Measurements from ENCODE around the gene MALRD1. TPM values are rescaled to one million over a fixed set of nuclear protein-coding genes. Genes with fewer than 3 reads are reported as not detected.

MALRD1 gene
- total and polyA plus RNA-seq, 10 donors: 0.06 to 1.6 (median 0.43) TPM

- no peak for DNase-seq
- TF ChIP-seq POLR2AphosphoS5 (IDR thresholded peaks at IDR 0.05): no peak
- no peaks in the 10 kb centered on the region for H3K4me1 ChIP-seq
- H3K4me3 ChIP-seq: no peak overlapping the region
- no peak overlapping the region for H3K27ac ChIP-seq
- intact Hi-C loops (cut with DNase I; ENCODE audit: low total_unique reads): no loop called here
- H3K36me3 ChIP-seq: no peaks in the 10 kb centered on the region
- H3K27me3 ChIP-seq (replicated peaks in 1 of 7): no peaks in the 10 kb centered on the region
- H3K9me3 ChIP-seq: peaks cover 0 to 37% (median 0%) of the 10 kb centered on the region in 8 donors
These were observed 34.1 kb upstream of the MALRD1 start for GRCh38 chr10:19014498-19014897.

- peaks cover 0 to 24% (median 0%) of the 10 kb centered on the region in 8 donors for H3K9me3 ChIP-seq
- no peak for DNase-seq
- no peaks in the 10 kb centered on the region for H3K27me3 ChIP-seq (replicated peaks in 1 of 7)
- intact Hi-C loops (cut with DNase I; ENCODE audit: low total_unique reads): no loop called here
- TF ChIP-seq POLR2A (IDR thresholded peaks at IDR 0.05): no peak
- no peak for TF ChIP-seq POLR2AphosphoS5 (IDR thresholded peaks at IDR 0.05)
- TF ChIP-seq CTCF (IDR thresholded peaks at IDR 0.05 in 8 of 11, conservative IDR thresholded peaks at IDR 0.05 in 3 of 11): no peak
- H3K27ac ChIP-seq: no peak overlapping the region
- no peaks in the 10 kb centered on the region for H3K4me1 ChIP-seq
- no peaks in the 10 kb centered on the region for H3K36me3 ChIP-seq
- WGBS, 5 donors: 76 to 88% (median 78%) methylated on average over 7 of the region's 7 CpGs
- no peak overlapping the region for H3K4me3 ChIP-seq
These were observed 31.3 kb upstream of the MALRD1 start for GRCh38 chr10:19017116-19017890.

- intact Hi-C loops (cut with DNase I; ENCODE audit: low total_unique reads): no loop called here
- DNase-seq: no peak
These were observed 27.4 kb upstream of the MALRD1 start for GRCh38 chr10:19021162-19021561.

GRCh38 chr10:19024611-19025010, 24.0 kb upstream of the MALRD1 start:
- DNase-seq: no peak
- no peaks in the 10 kb centered on the region for H3K27me3 ChIP-seq (replicated peaks in 1 of 7)
- H3K4me1 ChIP-seq: no peaks in the 10 kb centered on the region
- WGBS, 5 donors: 57 to 72% (median 70%) methylated on average over 2 of the region's 2 CpGs
- no peaks in the 10 kb centered on the region for H3K9me3 ChIP-seq
- no peaks in the 10 kb centered on the region for H3K36me3 ChIP-seq
- intact Hi-C loops (cut with DNase I; ENCODE audit: low total_unique reads): no loop called here
- TF ChIP-seq CTCF (IDR thresholded peaks at IDR 0.05 in 8 of 11, conservative IDR thresholded peaks at IDR 0.05 in 3 of 11): no peak
- TF ChIP-seq POLR2AphosphoS5 (IDR thresholded peaks at IDR 0.05): no peak
- TF ChIP-seq POLR2A (IDR thresholded peaks at IDR 0.05): no peak
- H3K4me3 ChIP-seq: no peak overlapping the region
- no peak overlapping the region for H3K27ac ChIP-seq

More at GRCh38 chr10:19021162-19021561, 27.4 kb upstream of the MALRD1 start:
- Histone ChIP-seq H3K36me3 (no peaks in the 10 kb centered on the region), H3K27me3 (replicated peaks in 1 of 7) (no peaks in the 10 kb centered on the region), H3K4me3 (no peak overlapping the region), H3K9me3 (peaks cover 0 to under 1% (median 0%) of the 10 kb centered on the region in 8 donors), H3K4me1 (no peaks in the 10 kb centered on the region), H3K27ac (no peak overlapping the region)
- 76 to 87% (median 79%) methylated on average over 2 of the region's 2 CpGs for WGBS, 5 donors
- no peak for TF ChIP-seq POLR2AphosphoS5 (IDR thresholded peaks at IDR 0.05)
- no peak for TF ChIP-seq CTCF (IDR thresholded peaks at IDR 0.05 in 8 of 11, conservative IDR thresholded peaks at IDR 0.05 in 3 of 11)
- no peak for TF ChIP-seq POLR2A (IDR thresholded peaks at IDR 0.05)
